ENCODE results near the gene DNAH14.
"Not testable (repeated sequence)": the region's sequence is repeated elsewhere in the genome, so short reads cannot be mapped to it uniquely, and the experiment has no call there.

- not testable (repeated sequence) for TF ChIP-seq ATF3 (IDR thresholded peaks at IDR 0.05); ATF3 (CRISPR knock-in tag; conservative IDR thresholded peaks at IDR 0.05); POLR2AphosphoS5 (IDR thresholded peaks at IDR 0.05; ENCODE audit: control insufficient read depth, insufficient read depth, low read depth, low read length); MLX (CRISPR knock-in tag; conservative IDR thresholded peaks at IDR 0.05)
Measured at GRCh38 chr1:224940735-224941134, 11.3 kb downstream of the DNAH14 start.

Data from K562 (cell line).